Measurements from ENCODE around the gene ORM1.

The ORM1 gene

DNA sequence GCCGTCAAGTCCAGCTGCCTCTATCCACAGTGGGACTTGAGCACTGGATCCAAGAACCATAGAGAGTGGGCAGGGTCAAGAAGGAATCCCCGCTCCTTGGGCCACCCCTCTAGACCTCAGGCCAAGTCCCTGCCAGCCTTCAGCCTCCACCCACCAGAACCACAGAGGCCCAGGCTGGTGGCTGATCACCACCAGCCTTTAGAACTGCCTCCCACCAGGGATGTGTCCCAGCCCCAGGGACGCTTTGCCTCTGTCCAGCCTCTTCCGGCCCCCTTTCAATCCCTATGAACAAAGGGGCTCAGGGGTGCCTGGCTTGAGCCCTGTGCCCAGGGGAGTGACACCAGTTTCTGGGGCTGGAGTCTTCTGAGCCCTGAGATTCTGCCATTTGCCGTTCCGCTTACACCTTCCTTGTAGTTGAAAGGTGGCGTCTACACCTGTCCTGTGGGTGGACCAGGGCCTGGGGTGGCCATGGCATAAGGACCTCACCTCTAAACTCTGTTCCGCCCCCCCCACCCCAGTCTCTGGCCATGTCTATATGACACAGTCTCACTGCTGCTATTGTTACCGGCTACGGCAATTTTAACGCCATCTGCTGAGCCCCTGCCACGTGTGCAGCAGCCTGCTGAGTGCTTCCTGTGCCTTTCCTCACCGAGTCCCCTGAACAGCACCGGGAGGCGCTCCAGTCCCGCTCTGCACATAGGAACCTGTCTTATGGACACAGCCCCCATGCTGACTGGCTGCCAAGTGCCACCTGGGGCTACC lies 35.7 kb upstream of the ORM1 start:
- FAIRE-seq (no peak), DNase-seq (ENCODE audit: insufficient read length, low spot score) (no peak)

DNA sequence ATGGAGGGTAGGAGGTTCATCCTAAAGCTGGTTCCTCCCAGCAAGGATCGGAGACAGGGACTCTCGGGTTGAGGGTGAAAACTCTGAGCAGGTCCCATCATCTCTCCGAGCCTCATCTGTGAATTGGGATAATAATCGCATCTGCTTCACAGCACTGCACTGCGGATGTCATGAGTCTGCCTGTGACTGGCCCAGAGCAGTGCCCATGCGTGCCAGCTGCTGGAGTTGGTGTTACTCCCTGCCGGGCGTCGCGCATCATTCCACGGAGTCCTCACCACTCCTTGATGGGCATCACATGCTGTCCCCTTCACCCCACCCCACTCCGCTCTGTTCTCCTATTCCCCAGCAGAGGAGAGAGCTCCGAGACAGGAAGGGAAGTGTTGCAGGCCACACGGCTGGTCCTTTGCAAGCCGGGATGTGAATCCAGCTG lies 35.1 kb upstream of the ORM1 start:
- DNase-seq (ENCODE audit: insufficient read length, low spot score): no peak
- no peak for FAIRE-seq

DNA sequence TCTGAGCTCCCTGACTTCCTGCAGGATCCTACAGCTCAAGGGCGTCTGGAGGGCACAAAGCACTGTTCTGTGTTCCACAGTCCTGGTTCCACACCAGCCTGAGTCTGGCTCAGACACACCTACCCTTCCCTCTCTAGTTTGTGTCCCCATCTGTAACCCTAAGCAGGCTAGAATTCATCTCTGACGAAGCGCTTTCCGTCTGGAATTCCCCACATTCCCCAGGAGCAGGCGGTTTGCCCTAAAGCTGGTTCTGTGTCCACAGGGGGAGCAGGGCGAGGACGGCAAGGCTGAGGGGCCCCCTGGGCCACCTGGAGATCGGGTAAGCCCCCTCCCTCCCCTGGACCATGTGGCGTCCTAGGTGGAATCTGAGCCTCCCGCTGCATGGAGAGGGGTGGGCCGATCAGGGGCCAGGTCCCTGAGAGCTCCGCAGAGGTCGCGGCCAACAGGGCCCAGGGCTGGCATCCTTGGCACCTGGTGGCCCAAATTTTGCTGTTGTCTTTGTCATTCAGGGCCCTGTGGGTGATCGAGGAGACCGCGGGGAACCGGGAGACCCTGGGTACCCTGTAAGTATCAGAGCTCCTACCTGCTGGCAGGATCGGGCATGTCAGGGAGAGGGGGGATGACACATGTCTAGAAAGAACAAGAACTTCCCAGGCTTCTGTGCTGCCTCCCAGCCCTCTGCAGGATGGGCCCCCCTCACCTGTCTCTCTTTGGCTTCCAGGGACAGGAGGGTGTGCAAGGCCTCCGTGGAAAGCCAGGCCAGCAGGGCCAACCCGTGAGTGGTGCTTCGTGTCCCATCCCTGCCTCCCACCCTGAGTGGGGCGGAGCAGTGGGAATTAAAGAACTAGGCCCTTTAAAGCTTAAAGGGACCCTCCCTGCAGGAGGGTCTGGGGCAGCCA lies 34.5 kb upstream of the ORM1 start:
- no peak for DNase-seq (ENCODE audit: insufficient read length, low spot score)
- no peak for FAIRE-seq

DNA sequence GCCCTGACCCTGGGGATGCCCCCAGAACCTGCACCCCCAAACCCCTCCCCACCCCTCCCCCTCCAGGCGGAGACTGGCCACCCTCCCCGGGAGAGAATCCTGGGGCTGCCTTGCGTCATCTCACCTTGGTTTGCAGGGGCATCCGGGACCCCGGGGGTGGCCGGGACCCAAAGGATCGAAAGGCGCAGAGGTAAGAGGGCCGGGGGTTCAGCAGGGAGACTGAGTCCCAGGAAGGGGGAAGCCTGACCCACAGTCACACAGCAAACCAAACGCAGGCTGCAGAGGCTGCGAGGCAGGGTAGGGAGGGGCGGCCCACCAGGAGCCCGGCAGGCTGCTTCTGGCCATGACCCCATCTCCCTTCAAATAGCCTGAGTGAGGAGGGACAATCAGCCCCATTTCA lies 33.8 kb upstream of the ORM1 start:
- FAIRE-seq: no peak
- no peak for DNase-seq (ENCODE audit: insufficient read length, low spot score)

DNA sequence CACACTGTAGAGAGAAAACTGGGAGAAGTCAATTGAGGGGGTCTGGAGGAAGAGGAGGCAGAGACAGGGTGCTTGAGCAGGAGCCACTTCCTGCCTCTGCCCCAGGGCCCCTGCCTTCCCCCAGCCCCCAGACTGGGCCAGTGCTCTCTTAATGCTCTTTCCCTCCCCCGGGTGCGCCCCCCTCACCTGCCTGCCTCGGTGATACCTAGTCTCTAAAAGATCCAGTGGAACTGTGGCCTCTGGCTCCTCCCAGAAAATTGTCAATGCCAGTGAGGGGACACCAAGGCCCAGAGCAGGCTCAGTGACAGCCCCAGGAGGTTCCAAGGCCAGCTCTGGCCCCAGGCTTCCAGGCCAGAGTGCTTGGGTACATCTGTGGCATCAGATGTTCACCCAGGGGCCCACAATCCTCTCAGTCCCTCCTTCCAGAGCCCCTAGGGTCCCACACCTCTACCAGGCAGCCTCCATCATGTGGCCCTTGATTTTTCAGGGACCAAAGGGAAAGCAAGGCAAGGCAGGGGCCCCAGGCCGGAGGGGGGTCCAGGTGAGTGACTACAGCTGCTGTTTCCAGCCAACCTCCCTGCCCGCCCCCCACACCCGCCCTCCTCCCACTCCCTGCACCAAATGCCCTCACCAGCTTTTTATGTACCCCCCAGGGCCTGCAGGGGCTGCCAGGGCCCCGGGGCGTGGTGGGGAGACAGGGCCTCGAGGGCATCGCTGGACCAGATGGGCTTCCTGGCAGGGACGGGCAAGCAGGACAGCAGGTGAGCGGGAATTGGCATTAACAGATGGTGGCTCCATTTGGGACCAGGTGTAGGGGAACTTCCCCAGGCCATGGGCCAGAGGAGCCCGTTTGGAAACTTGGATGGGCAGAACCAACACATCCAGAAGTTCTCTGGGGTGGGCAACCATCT lies 33.1 kb upstream of the ORM1 start:
- FAIRE-seq (no peak), DNase-seq (ENCODE audit: insufficient read length, low spot score) (no peak)

DNA sequence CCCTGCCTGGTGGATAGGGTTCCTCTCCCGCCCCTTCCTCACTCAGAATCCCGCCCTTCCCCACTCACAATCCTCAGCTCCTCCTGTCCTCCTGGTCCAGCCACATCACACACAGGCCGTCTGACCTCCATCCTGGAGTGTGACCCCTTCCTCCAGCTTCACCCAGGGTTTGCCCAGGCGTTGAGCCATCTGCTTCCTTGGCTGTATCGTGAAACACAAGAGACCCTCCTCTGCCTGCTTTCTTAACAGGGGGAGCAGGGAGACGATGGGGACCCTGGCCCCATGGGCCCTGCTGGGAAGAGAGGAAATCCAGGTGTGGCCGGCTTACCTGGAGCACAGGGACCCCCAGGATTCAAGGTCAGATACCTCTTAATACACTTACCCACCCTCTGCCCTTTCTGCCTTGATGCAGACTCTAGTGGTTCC lies 32.3 kb upstream of the ORM1 start:
- FAIRE-seq (no peak), DNase-seq (ENCODE audit: insufficient read length, low spot score) (no peak)

DNA sequence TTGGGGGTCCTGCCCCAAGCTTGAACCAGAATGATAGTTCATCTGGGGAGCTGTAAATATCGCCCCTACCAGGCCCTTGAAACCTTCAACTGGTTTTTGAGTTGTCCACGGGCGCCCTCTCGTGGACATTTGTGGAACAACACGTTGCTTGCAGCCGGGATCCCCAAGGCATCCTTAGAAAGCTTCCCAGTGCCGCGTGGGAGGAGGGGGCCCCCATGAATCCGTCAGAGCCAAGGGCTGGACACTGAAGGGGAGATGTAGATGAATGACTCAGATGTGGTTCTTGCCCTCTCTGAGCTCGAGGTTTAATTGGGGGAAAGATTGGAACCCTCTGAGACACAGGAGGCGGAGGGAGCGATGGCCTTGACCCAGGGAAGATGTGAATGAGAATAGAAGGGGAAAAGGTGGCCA lies 31.8 kb upstream of the ORM1 start:
- peak; percentile 94 for FAIRE-seq
- peak; percentile 60 for DNase-seq (ENCODE audit: insufficient read length, low spot score)

DNA sequence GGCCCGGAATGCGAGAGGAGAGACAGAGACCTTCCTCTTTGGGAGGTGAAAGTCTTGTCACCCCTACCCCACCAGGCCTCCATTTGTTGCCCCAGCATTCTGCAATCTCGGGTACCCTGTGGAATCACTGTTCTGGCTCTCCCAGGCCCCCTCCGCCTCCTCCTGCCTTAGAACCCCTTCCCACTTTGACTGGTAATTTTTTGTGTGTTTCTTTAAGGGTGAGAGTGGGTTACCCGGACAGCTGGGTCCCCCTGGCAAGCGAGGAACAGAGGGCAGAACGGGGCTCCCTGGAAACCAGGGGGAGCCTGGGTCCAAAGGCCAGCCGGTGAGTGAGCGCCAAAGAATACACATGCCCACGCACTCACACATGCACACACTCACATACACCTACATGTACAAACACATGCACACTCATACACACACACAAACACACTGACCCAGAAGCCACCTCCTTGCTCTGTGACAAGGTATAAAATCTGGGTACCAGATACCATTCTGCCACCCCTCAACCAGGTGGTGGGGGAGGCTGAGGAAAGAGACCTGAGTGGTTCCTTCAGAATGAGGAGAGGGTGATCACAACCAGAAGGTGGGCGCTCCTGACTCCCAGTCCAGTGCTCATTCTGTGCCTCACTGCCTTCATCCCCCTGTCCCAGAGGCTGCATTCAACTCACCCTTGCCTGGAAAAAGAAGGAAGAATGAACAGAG lies 30.9 kb upstream of the ORM1 start:
- FAIRE-seq: no peak

DNA sequence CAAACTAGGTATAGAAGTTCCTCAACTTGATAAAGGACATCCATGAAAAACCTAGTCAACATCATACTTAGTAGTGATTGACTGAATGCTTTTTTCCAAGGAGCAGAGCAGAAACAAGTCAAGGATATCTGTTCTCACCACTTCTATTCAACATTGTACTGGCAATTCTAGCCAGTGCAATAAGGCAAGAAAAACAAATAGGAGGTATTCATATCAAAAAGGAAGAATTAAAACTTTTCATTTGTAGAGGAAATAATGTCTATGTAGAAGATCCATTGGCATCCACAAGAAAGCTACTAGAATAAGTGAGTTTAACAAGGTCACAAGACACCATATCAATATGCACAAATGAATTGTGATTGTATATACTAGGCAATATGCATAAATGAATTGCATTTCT lies 28.2 kb upstream of the ORM1 start:
- DNase-seq (ENCODE audit: insufficient read length, low spot score): no peak
- no peak for FAIRE-seq

More for the DNA sequence above, 30.9 kb upstream of the ORM1 start:
- DNase-seq (ENCODE audit: insufficient read length, low spot score): no peak

DNA sequence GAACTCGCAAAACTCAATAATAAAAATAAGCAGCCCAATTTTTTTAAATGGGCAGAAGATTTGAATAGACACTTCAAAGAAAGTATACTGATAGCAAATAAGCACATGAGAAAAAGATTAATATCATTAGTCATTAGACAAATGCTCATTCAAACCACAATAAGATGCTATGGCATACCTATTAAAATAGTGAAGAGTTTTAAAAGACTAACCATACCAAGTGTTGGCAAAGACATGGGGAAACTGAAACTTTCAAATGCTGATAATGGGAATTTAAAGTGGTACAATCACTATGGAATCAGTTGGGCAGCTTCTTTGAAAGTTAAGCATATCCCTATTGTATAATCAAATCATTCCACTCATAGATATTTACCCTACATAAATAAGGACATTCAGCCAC lies 26.6 kb upstream of the ORM1 start:
- DNase-seq (ENCODE audit: insufficient read length, low spot score) (no peak), FAIRE-seq (no peak)

DNA sequence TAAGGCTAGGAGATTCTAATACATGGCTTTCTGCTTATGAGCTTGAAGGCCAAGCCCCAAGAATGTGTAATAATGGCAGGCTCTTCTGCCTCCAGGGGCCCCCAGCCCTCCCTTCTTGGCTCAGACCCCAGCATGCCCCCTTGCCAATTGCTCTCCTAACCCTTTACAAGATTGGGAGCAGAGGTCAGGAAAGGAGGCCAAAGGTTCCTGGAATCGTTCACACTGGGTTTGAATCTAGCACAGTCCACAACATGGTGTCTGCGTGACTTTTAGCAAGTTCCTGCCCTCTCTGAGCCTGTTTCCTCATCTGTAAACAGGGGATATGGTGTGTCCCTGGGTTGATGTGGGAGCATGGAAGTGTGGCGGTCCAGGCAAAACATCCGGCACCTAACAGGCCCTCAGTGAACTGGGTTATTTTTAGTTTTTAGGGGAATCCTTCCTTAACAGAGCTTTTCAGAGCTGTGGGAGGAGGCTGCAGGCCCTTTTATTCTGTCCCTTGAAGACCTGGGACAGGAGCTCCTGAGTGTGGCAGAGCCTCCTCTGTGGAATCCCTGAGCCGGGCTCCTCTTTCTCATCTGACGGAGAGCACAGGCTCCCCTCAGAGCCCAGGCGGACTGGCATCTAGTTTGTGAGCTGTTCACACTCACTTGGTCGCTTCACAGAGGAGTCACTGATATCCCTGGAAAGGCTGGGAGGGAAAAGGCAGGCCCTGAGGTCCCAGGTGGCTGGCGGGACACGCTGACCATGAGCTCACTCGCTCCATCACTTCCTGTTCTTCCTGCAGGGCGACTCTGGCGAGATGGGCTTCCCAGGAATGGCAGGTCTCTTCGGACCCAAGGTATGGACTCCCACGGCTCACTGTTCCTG lies 23.4 kb upstream of the ORM1 start:
- no peak for DNase-seq (ENCODE audit: insufficient read length, low spot score)
- FAIRE-seq: no peak

DNA sequence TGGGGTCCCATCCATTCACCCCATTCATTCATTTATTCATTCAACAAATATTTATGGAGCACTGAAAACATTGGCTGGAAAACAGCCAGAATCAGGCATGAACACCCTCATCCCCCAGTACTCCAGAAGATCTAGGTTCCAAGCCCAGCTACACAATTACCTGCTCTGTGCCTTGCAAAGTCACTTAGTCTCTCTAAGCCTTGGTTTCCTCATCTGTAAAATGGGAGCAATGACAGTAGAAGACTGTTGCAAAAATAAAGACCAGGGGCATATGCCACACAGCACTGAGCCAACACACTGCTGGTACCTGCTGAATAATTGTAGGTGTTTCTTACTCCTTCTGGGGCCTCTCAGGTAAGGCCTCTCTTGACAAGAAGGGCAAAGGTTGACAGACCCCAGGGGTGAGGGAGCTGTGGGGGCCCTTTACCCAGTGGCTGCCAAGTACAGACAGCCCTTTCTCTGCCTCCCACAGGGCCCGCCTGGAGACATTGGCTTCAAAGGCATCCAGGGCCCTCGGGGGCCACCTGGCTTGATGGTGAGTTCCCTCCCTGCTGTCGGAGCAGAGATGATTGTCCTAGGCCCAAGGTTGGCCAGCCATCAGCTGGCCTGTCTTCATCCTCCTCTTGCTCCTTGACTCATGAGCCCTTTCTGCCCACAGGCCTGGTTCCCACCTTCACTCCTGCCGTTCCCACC lies 22.6 kb upstream of the ORM1 start:
- FAIRE-seq (no peak), DNase-seq (ENCODE audit: insufficient read length, low spot score) (no peak)

DNA sequence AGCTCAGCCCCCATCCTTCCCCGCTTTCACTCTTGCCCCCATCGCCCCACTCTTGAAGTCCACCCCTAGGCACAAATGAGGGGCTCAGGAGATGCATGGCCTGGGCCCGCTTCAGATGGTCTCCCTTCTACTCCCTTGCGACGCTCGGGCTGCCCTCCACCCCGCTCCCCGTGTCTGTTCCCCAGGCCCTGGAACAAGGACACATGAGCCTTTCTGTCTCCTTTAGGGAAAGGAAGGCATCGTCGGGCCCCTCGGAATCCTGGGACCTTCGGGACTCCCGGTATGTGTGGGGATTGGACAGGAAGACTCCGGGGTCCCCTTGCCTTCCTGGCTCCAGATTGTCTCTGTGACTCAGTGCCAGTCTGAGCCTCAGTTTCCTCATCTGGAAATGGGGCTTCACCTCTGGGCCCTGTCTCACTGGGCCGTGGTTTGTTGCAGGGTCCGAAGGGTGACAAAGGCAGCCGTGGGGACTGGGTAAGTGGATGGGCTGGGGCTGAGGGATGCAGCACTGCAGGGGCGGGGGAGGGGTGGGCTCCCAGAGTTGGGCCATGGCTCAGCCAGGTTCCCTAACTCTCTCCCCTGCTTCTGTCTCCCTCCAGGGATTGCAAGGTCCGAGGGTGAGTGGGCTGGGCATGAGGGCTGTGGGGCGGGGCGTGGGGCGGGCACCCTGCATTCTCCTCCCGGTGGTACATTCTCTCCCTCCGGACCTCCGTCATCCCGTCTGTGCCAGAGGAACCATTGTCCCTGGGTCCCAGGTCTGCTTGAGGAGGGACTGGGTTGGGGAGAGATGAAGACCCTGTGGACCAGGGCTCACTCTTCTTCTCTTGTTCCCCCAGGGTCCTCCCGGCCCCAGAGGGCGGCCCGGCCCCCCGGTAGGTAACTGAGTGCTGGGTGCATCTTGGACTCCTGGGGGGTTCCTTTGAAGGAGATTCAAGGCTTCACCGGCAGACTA lies 21.8 kb upstream of the ORM1 start:
- FAIRE-seq: no peak
- DNase-seq (ENCODE audit: insufficient read length, low spot score): no peak

DNA sequence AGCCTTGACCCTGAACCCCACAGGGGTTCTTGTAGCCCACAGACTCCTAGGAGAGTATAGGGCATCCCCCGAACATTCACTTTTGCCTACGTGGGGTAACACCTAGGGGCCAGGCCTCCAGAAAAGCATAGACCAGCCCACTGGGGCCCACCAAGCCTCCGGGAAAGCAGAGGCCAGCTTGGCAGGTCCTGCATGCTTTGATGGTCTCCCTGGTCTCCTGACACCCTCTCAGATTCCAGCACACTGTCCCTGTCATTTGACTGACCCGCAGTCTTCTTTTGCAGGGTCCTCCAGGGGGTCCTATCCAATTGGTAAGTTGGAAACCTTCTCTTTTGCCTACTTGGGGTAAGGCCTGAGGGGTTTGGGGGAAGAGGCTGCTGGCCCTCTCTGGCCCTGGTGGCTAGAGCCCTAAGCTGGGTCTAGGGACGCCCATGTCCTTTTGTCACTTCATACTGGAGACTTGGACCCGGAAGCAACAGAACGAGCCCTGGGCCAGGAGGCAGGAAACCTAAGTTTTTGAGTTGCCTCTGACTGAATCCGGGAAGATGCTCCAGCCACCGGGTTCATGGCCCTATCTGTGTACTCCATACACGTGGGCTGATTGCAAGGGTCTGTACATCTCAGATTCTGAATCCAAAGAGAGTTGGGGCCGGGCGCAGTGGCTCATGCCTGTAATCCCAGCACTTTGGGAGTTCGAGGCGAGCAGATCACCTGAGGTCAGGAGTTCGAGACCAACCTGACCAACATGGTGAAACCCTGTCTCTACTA lies 20.9 kb upstream of the ORM1 start:
- FAIRE-seq (no peak), DNase-seq (ENCODE audit: insufficient read length, low spot score) (no peak)

DNA sequence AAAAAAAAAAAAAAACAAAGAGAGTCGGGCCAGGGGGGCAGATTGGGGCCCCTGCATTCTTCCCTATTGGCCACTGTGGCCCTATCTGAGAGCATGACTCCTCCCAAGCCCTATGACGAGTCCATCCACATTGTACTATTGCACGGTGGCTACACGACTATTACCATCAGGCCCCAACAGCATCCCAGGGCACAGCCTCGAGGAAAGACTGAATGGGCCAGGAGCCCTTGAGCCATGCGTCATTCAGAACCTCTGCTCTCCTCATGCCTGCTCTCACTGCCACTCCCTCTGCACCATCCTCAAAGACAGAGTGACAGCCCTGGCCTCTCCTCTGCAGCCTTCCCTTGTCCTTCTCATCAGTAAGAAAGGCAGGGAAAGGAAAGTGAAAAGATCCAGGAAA lies 20.2 kb upstream of the ORM1 start:
- DNase-seq (ENCODE audit: insufficient read length, low spot score) (no peak), FAIRE-seq (no peak)

DNA sequence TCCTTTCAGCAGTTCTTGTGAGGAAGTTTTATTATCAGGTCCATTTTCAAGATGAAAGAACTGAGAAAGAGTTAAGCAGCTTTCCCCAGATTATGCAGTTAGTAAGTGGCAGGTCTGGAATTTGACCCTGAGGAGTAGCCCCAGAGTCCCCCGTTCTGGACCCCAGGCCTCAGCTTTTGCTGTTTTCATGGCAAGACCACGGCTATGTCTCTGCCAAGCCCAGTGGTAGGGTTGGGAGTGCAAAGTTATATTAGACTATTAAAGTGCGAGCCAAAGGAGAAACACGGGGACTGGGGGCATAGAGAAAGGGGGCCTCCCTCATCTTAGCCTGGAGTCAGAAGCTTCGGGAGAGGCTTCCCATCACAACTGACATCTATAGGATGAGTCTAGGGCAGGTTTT lies 19.3 kb upstream of the ORM1 start:
- DNase-seq (ENCODE audit: insufficient read length, low spot score) (no peak), FAIRE-seq (no peak)

DNA sequence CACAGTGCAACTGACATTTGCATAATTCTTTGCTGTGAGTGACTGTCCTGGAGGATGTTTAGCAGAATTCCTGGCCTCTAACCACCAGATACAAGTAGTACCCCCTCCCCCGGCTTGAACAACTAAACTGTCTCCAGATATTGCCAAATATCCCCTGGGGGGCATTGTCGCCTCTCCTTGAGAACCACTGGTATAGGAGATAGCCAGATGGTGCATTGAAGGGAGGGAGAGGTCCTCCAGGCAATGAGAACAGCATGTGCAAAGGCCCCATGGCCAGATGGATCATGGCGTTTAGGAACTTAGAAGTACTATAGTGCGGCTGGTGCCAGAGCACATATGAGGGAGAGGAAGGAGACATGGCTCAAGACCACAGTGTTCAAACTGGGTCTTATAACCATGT lies 18.9 kb upstream of the ORM1 start:
- DNase-seq (ENCODE audit: insufficient read length, low spot score): no peak
- FAIRE-seq: no peak

Measured in GM19239 (cell line).